Endothelial cell of umbilical vein (primary cell): Measurements from ENCODE around the gene APOB. TPM values are rescaled to one million over a fixed set of nuclear protein-coding genes. Genes with fewer than 3 reads are reported as not detected.

Experiments
- BruUV-seq: library from RNA; stranded (reverse); fragments of 400-500 nt; replicated peaks from 2 replicates; lab custom pipeline; 2021; lab: Mats Ljungman, UMichigan
- CTCF ChIA-PET: fragments of 300-600, 350-600 bp; sonication (Branson Sonifier 250); formaldehyde crosslinking; loops from one replicate; lab custom pipeline; 2021; ENCODE audit warnings: antibody characterized with exemption, inconsistent platforms; lab: Charles Lee
- POLR2A ChIA-PET: fragments of 300-600, 350-600 bp; sonication (Branson Sonifier 250); formaldehyde crosslinking; loops from one replicate; lab custom pipeline; 2021; ENCODE audit warnings: antibody characterized with exemption, inconsistent platforms; lab: Charles Lee
- DNase-seq: peaks from one replicate; pipeline ENCODE4 v3.0.0-alpha.2; 2011; ENCODE audit warnings: low read depth, low spot score
- FAIRE-seq: peaks from 2 replicates; lab custom pipeline; 2011; peaks lifted over from hg19 to GRCh38; lab: Jason Lieb, UNC
- H2AFZ ChIP-seq: 2 replicates; pipeline ENCODE4 v1.6.0; 2012; ENCODE audit warnings: low read depth, low read length, control low read depth, inconsistent platforms
- H3K27ac ChIP-seq: 2 replicates; pipeline ENCODE4 v1.5.1; 2011; ENCODE audit warnings: low read depth, mild to moderate bottlenecking, control low read depth, low read length, moderate library complexity; ENCODE audit not compliant: insufficient read depth
- H3K27me3 ChIP-seq, 2 experiments: 2 replicates each; pipeline versions ENCODE4 v1.6.0 to v1.6.1; 2011; ENCODE audit warnings: low read length in 2 of 2, mixed read lengths in 1 of 2; ENCODE audit not compliant: control insufficient read depth in 2 of 2, insufficient read depth in 2 of 2
- H3K36me3 ChIP-seq, 2 experiments: 2 replicates in 1 of 2; 3 replicates in 1 of 2; pipeline ENCODE4 v1.5.1; 2011; ENCODE audit warnings: low read length in 2 of 2, mild to moderate bottlenecking in 1 of 2, moderate library complexity in 1 of 2; ENCODE audit not compliant: control insufficient read depth in 2 of 2, insufficient read depth in 2 of 2; ENCODE audit errors: extremely low read depth in 1 of 2
- H3K4me1 ChIP-seq: 3 replicates; pipeline ENCODE4 v1.5.1; 2011; ENCODE audit warnings: mild to moderate bottlenecking, low read length; ENCODE audit not compliant: control insufficient read depth, insufficient read depth; ENCODE audit errors: extremely low read depth
- H3K4me2 ChIP-seq: 2 replicates; pipeline ENCODE4 v1.6.1; 2011; ENCODE audit warnings: low read length, control low read depth, mixed read lengths; ENCODE audit not compliant: insufficient read depth
- H3K4me3 ChIP-seq, 3 experiments: fragments of 200-600 bp in 1 of 3; sonication (generic), shearing (Covaris generic) in 1 of 3; replicated peaks in 1 of 3; 2 replicates each; pipeline ENCODE4 v1.5.1; 2011 to 2016; ENCODE audit warnings: control low read depth in 3 of 3, low read length in 3 of 3, mild to moderate bottlenecking in 2 of 3, inconsistent platforms in 1 of 3, low read depth in 1 of 3, moderate library complexity in 1 of 3; ENCODE audit not compliant: insufficient read depth in 1 of 3
- H3K79me2 ChIP-seq: 2 replicates; pipeline ENCODE4 v1.6.0; 2012; ENCODE audit warnings: low read length, inconsistent platforms; ENCODE audit not compliant: control insufficient read depth, insufficient read depth
- H3K9ac ChIP-seq: replicated peaks from 2 replicates; pipeline ENCODE3; 2011; ENCODE audit warnings: low read length, control low read depth; ENCODE audit not compliant: insufficient read depth; ENCODE audit errors: extremely low read depth
- H3K9me1 ChIP-seq: replicated peaks from 3 replicates; pipeline ENCODE4 v1.6.0; 2011; ENCODE audit warnings: mild to moderate bottlenecking, low read length; ENCODE audit not compliant: control insufficient read depth, insufficient read depth; ENCODE audit errors: extremely low read depth
- H3K9me3 ChIP-seq: replicated peaks from 2 replicates; pipeline ENCODE4 v1.5.1; 2012; ENCODE audit warnings: low read length, inconsistent platforms; ENCODE audit not compliant: control insufficient read depth, insufficient read depth
- H4K20me1 ChIP-seq: replicated peaks from 2 replicates; pipeline ENCODE3; 2011; ENCODE audit warnings: mild to moderate bottlenecking, low read length; ENCODE audit not compliant: control insufficient read depth, insufficient read depth; ENCODE audit errors: extremely low read depth
- CTCF ChIP-seq, 2 donors: IDR thresholded peaks; 1 replicate in 1 of 2; 2 replicates in 1 of 2; pipeline ENCODE4 v1.5.1; 2011; ENCODE audit warnings: low read length in 2 of 2, mild to moderate bottlenecking in 2 of 2, moderate library complexity in 2 of 2, control low read depth in 1 of 2, inconsistent platforms in 1 of 2, low read depth in 1 of 2; ENCODE audit not compliant: insufficient read depth in 1 of 2; ENCODE audit errors: extremely low read depth in 1 of 2
- EZH2 ChIP-seq: IDR thresholded peaks from 2 replicates; pipeline ENCODE4 v1.6.1; 2012; ENCODE audit warnings: borderline replicate concordance, low read depth, mild to moderate bottlenecking, moderate library complexity, low read length, inconsistent platforms; ENCODE audit not compliant: severe bottlenecking
- GATA2 ChIP-seq: IDR thresholded peaks from 2 replicates; pipeline ENCODE4 v1.7.0; 2011; ENCODE audit warnings: low read depth, mild to moderate bottlenecking, moderate library complexity, mixed read lengths, low read length; ENCODE audit not compliant: insufficient read length, insufficient read depth
- JUN ChIP-seq: IDR thresholded peaks from 2 replicates; pipeline ENCODE4 v1.6.1; 2011; ENCODE audit warnings: borderline replicate concordance, low read depth; ENCODE audit not compliant: insufficient read length, insufficient read depth
- MAX ChIP-seq: IDR thresholded peaks from 2 replicates; pipeline ENCODE4 v1.6.1; 2011; ENCODE audit not compliant: insufficient read depth, insufficient read length
- MYC ChIP-seq: IDR thresholded peaks from one replicate; pipeline ENCODE4 v1.6.1; 2011; ENCODE audit warnings: mild to moderate bottlenecking, low read depth, low read length
- POLR2A ChIP-seq: IDR thresholded peaks from 2 replicates; pipeline ENCODE4 v1.6.1; 2012; ENCODE audit warnings: low read depth, mild to moderate bottlenecking, control low read depth, low read length
- POLR2AphosphoS5 ChIP-seq: IDR thresholded peaks from 2 replicates; pipeline ENCODE4 v1.6.1; 2012; ENCODE audit warnings: low read depth, mild to moderate bottlenecking, control low read depth, low read length, moderate library complexity; ENCODE audit not compliant: insufficient read depth
- dilution Hi-C: fragments of 300-500 bp; cut with MboI; formaldehyde crosslinking; loops from one replicate; pipeline ENCODE4 v1.15.0; 2019; ENCODE audit warnings: low sequenced_read_pairs; ENCODE audit not compliant: extremely low pct_ligation_motif_present
- intact Hi-C: fragments of 100-400 bp; cut with micrococcal nuclease; formaldehyde crosslinking; loops from one replicate; pipeline ENCODE4 v1.10.0; 2022
- polyA plus RNA-seq, 4 experiments: library from polyadenylated mRNA; depleted of rRNA in 3 of 4; stranded (reverse) in 3 of 4; unstranded in 1 of 4; fragments of >200 nt; gene quantifications; 2 replicates each; pipeline versions ENCODE4 v1.2.1 to v1.2.3, GENCODE V29; 2011 to 2012; ENCODE audit warnings: missing spikeins in 1 of 4
- total RNA-seq: library from RNA; stranded (reverse); gene quantifications from 2 replicates; pipeline ENCODE4 v1.2.3, GENCODE V29; 2021

APOB gene
- total and polyA plus RNA-seq, 2 donors (not counting 3 experiments of a cell fraction or from before 2014, with no cell fraction given): 0.07 to 0.09 TPM

- no peaks in the 10 kb centered on the region for H3K27me3 ChIP-seq
- H3K9me3 ChIP-seq: no peaks in the 10 kb centered on the region
- H3K4me2 ChIP-seq: no peak overlapping the region
- dilution Hi-C loops: no loop called here
- H3K79me2 ChIP-seq: no peaks in the 10 kb centered on the region
- BruUV-seq: no TSS peak
- no peaks in the 10 kb centered on the region for H3K36me3 ChIP-seq
- H3K9me1 ChIP-seq: no peaks in the 10 kb centered on the region
- no peak overlapping the region for H3K9ac ChIP-seq
- POLR2A ChIA-PET: no interaction called here
- intact Hi-C loops: no loop called here
- CTCF ChIA-PET: no interaction called here
- no peaks in the 10 kb centered on the region for H4K20me1 ChIP-seq
- DNase-seq (no peak), FAIRE-seq (no peak)
- H2AFZ ChIP-seq: no peak overlapping the region
- H3K27ac ChIP-seq: no peak overlapping the region
- H3K4me1 ChIP-seq: no peaks in the 10 kb centered on the region
- no peak overlapping the region for H3K4me3 ChIP-seq
- TF ChIP-seq POLR2A (no peak), MYC (no peak), MAX (no peak)
Measured at GRCh38 chr2:21022792-21023367, 21.0 kb downstream of the APOB start.

GRCh38 chr2:21021430-21021829 lies 22.4 kb downstream of the APOB start:
- H3K36me3 ChIP-seq: no peaks in the 10 kb centered on the region
- no peaks in the 10 kb centered on the region for H3K79me2 ChIP-seq
- H3K9ac ChIP-seq: no peak overlapping the region
- dilution Hi-C loops (no loop called here), intact Hi-C loops (no loop called here)
- H2AFZ ChIP-seq: no peak overlapping the region
- H3K9me3 ChIP-seq: no peaks in the 10 kb centered on the region
- no peaks in the 10 kb centered on the region for H4K20me1 ChIP-seq
- no peaks in the 10 kb centered on the region for H3K4me1 ChIP-seq
- FAIRE-seq (no peak), DNase-seq (no peak)
- H3K27me3 ChIP-seq: no peaks in the 10 kb centered on the region
- H3K27ac ChIP-seq: no peak overlapping the region
- no peaks in the 10 kb centered on the region for H3K9me1 ChIP-seq
- TF ChIP-seq JUN (no peak), CTCF (IDR thresholded peaks at IDR 0.05; ENCODE audit: extremely low read depth in 1 of 2, insufficient read depth in 1 of 2, low read depth in 1 of 2, low read length in 2 of 2) (no peak), POLR2AphosphoS5 (no peak), MYC (no peak), MAX (no peak), GATA2 (no peak), POLR2A (no peak), EZH2 (no peak)
- BruUV-seq: no TSS peak
- H3K4me2 ChIP-seq: no peak overlapping the region
- ChIA-PET CTCF (no interaction called here), POLR2A (no interaction called here)
- no peak overlapping the region for H3K4me3 ChIP-seq
